Heart left ventricle (tissue), 16 donors: ENCODE results near the gene SAGE1. TPM values are rescaled to one million over a fixed set of nuclear protein-coding genes. Genes with fewer than 3 reads are reported as not detected.
"Not testable (repeated sequence)": the region's sequence is repeated elsewhere in the genome, so short reads cannot be mapped to it uniquely, and the experiment has no call there.

Experiments used
- ATAC-seq, 4 donors: fragments of 200-7000 bp; cut with Tn5 transposase; one replicate each; pipeline ENCODE4 v1.9.1; 2020 to 2022; ENCODE audit warnings: moderate library complexity in 4 of 4, mild to moderate bottlenecking in 3 of 4, moderate number of reproducible peaks in 1 of 4
- DNase-seq, 5 donors: peaks; one replicate each; pipeline ENCODE4 v3.0.0-alpha.2; 2020
- H3K27ac ChIP-seq, 12 donors: fragments of 200-600 bp; sonication (generic) in 4 of 12; one replicate each; pipeline versions ENCODE4 v1.5.0 to v1.8.0; 2016 to 2022; ENCODE audit warnings: mild to moderate bottlenecking in 2 of 12
- H3K27me3 ChIP-seq, 9 donors: fragments of 200-600 bp; sonication (generic) in 2 of 9; one replicate each; pipeline versions ENCODE4 v1.5.1 to v1.8.0; 2016 to 2022; ENCODE audit warnings: mild to moderate bottlenecking in 3 of 9
- H3K36me3 ChIP-seq, 9 donors: fragments of 200-600 bp; sonication (generic) in 2 of 9; one replicate each; pipeline versions ENCODE4 v1.5.0 to v1.8.0; 2018 to 2022; ENCODE audit warnings: mild to moderate bottlenecking in 2 of 9
- H3K4me1 ChIP-seq, 12 donors: fragments of 200-600 bp; sonication (generic) in 4 of 12; one replicate each; pipeline versions ENCODE4 v1.5.0 to v1.8.0; 2016 to 2022; ENCODE audit warnings: mild to moderate bottlenecking in 3 of 12
- H3K4me3 ChIP-seq, 12 donors: fragments of 200-600 bp; sonication (generic) in 4 of 12; one replicate each; pipeline versions ENCODE4 v1.5.0 to v1.8.0; 2017 to 2022; ENCODE audit warnings: mild to moderate bottlenecking in 9 of 12, moderate library complexity in 4 of 12
- H3K9me3 ChIP-seq, 12 donors: fragments of 200-600 bp; sonication (generic) in 4 of 12; one replicate each; pipeline versions ENCODE4 v1.5.0 to v1.8.0; 2016 to 2022; ENCODE audit warnings: mild to moderate bottlenecking in 1 of 12
- POLR2A ChIP-seq, 2 donors: fragments of 450-650 bp; IDR thresholded peaks; one replicate each; pipeline ENCODE4 v1.6.1; 2017; ENCODE audit warnings: antibody characterized with exemption in 2 of 2, mild to moderate bottlenecking in 2 of 2, moderate library complexity in 2 of 2
- WGBS, 4 donors: extraction: QIAGEN DNeasy Blood & Tissue Kit in 2 of 4; methylation state at CpG; one replicate each; pipeline versions ENCODE4 v1.1.5 to v1.1.7; 2013 to 2018; 5-methylcytosine and 5-hydroxymethylcytosine counted together
- intact Hi-C, 10 donors: fragments of 100-400 bp; cut with DNase I; formaldehyde crosslinking; loops; one replicate each; pipeline versions ENCODE4 v1.11.1 to v1.14.2; 2022
- polyA plus RNA-seq, 2 donors: library from polyadenylated mRNA; stranded (reverse); fragments of 200-250 nt; gene quantifications; one replicate each; pipeline ENCODE4 v1.2.3, GENCODE V29; 2013
- total RNA-seq, 9 donors: library from RNA; depleted of rRNA in 2 of 9; stranded (reverse); fragments of >200 nt in 2 of 9; fragmentation: NEBNext Ultra II Directional in 3 of 9; extraction: Animal tissue kit (Norgen Biotek cat#: 25700) in 3 of 9; gene quantifications; one replicate each; pipeline versions ENCODE4 v1.1.0 to v1.2.4, GENCODE V29; 2016 to 2023
- TF ChIP-seq, protein P1 (sequence below), 12 donors: fragments of 200-600 bp; sonication (generic) in 4 of 12; IDR thresholded peaks; one replicate each; pipeline versions ENCODE4 v1.5.0 to v1.8.0; 2018 to 2022; ENCODE audit warnings: antibody characterized with exemption in 12 of 12, mild to moderate bottlenecking in 5 of 12
- donor health status: ischemic (EF 13 %, LVEDD 7.1; RV severe dilation, severe dysfunction).
- donor health status: healthy with polysubstance abuse.
- donor health status: DM: no; HTN: yes; CAD: no.
- donor health status: DM: no; HTN: no; CAD: no.
- donor health status: ischemic (EF 25% LVEDD 6.9; RV normal size, moderate dysfunction).
- donor health status: ischemic (EF 25% LVEDD 5.7; RV mildly dilated, moderate dysfunction).
- donor health status: healthy.
- donor health status: DM: yes; HTN: yes; CAD: no.
- donor health status: ischemic (EF 35%, LVEDD 5.7; RV mildly dilated, moderate dysfunction).
- donor health status: nonischemic (EF 11% LVEDD 7.7; RV severe dilation, severe dysfunction).
- donor health status: DM: yes; HTN: yes; CAD: no.
- donor health status: PGD.
- donor health status: ischemic (EF 29% LVEDD 5.4; RV normal size, mild dysfunction).
- donor health status: nonischemic (EF 23%, LVEDD 6.1; RV moderate dilation, normal function).

The SAGE1 gene
- total and polyA plus RNA-seq, 11 donors, result not detected

GRCh38 chrX:135888976-135889375 lies 4.5 kb upstream of the SAGE1 start:
- H3K36me3 ChIP-seq, ATAC-seq, H3K27me3 ChIP-seq, H3K4me1 ChIP-seq, H3K27ac ChIP-seq, H3K9me3 ChIP-seq, DNase-seq, intact Hi-C loops, H3K4me3 ChIP-seq: not testable (repeated sequence)
- TF ChIP-seq, protein P1, sequence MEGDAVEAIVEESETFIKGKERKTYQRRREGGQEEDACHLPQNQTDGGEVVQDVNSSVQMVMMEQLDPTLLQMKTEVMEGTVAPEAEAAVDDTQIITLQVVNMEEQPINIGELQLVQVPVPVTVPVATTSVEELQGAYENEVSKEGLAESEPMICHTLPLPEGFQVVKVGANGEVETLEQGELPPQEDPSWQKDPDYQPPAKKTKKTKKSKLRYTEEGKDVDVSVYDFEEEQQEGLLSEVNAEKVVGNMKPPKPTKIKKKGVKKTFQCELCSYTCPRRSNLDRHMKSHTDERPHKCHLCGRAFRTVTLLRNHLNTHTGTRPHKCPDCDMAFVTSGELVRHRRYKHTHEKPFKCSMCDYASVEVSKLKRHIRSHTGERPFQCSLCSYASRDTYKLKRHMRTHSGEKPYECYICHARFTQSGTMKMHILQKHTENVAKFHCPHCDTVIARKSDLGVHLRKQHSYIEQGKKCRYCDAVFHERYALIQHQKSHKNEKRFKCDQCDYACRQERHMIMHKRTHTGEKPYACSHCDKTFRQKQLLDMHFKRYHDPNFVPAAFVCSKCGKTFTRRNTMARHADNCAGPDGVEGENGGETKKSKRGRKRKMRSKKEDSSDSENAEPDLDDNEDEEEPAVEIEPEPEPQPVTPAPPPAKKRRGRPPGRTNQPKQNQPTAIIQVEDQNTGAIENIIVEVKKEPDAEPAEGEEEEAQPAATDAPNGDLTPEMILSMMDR (IDR thresholded peaks at IDR 0.05), result peak in 1 of 12 donors; percentile 6
- WGBS, 4 donors, result 63 to 79% (median 73%) methylated on average over 5 to 14 of the region's 15 CpGs

DNA sequence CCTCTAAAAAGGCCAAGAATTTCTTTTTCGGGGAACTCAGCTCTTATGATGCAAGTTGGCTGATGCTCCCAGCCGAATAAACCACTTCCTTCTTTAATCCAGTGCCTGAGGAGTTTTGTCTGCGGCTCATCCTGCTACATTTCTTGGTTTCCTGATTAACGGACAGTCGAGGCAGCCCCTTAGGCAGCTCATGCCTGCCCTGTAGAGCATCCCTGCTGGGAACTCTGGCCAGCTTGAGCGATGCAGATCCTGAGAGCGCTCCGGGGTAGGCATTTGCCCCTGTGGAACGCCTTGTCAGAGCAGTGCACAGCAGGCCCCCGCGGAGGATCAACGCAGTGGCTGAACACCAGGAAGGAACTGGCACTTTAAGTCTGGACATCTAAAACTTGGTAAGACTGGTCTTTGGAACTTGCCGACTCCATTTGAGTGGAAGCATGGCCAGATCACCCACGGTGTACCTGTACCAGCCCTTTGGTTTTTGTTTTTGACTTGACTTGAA lies 3.4 kb upstream of the SAGE1 start:
- Histone ChIP-seq H3K4me1 (no peaks in the 10 kb centered on the region), H3K36me3 (no peaks in the 10 kb centered on the region), H3K27ac (no peak overlapping the region), H3K27me3 (no peaks in the 10 kb centered on the region), H3K9me3 (peaks cover 0 to 4% (median 0%) of the 10 kb centered on the region in 12 donors), H3K4me3 (no peak overlapping the region)
- TF ChIP-seq, protein P1 (IDR thresholded peaks at IDR 0.05), result no peak
- TF ChIP-seq POLR2A (IDR thresholded peaks at IDR 0.05), result no peak
- intact Hi-C loops, result no loop called here
- ATAC-seq, result no peak
- DNase-seq, result no peak
- whole genome bisulfite sequencing, 4 donors, result 85 to 90% (median 86%) methylated on average over 12 to 14 of the region's 14 CpGs

DNA sequence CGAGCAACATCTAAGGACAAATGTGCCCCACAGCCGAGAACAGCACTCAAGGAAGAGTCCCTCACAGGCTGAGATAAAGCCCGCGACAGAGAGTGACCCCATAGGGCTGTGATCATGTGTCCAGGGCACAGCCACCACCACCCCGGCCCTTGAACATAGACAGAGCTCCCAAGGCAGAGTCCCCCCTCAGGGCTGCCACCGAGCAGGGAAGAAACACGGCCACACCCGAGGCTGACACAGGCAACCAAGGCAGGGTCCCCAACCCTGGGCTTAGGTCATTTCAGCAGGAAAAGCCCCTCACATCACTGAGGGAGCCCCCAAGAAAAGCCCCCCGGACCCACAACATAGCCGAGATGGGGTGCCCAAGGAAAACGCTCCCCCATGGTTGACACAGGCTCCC lies 735 bp upstream of the SAGE1 start:
- DNase-seq (no peak), ATAC-seq (no peak)
- Histone ChIP-seq H3K36me3 (no peaks in the 10 kb centered on the region), H3K27me3 (peaks cover 0 to 5% (median 0%) of the 10 kb centered on the region in 9 donors), H3K9me3 (peaks cover 0 to 4% (median 0%) of the 10 kb centered on the region in 12 donors), H3K4me3 (no peak overlapping the region), H3K27ac (no peak overlapping the region), H3K4me1 (no peaks in the 10 kb centered on the region)
- 80 to 89% (median 87%) methylated on average over 8 to 11 of the region's 11 CpGs for WGBS, 4 donors
- intact Hi-C loops, result no loop called here
- no peak for TF ChIP-seq POLR2A (IDR thresholded peaks at IDR 0.05)
- TF ChIP-seq, protein P1 (IDR thresholded peaks at IDR 0.05), result no peak

DNA sequence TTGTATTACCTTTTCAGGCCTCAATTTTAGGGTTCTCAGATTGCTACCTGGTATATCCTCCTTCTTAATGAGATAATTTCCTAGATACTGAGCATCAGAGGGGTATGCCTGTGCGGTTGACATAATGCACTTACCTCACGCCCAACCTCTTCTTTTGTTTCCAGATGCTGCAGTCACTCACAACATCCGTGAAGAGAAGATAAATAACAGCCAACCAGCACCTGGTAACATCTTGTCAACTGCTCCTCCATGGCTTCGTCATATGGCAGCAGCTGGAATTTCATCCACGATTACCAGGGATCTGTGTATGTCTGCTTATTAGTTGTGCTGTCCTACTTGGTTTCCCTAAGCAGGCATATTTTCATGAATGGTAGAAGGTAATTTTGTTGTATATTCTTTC lies 16.7 kb downstream of the SAGE1 start:
- intact Hi-C loops, result no loop called here
- Histone ChIP-seq H3K36me3 (no peaks in the 10 kb centered on the region), H3K27ac (no peak overlapping the region), H3K4me1 (no peaks in the 10 kb centered on the region), H3K9me3 (no peaks in the 10 kb centered on the region), H3K4me3 (no peak overlapping the region), H3K27me3 (peaks cover 0 to 29% (median 0%) of the 10 kb centered on the region in 9 donors)
- WGBS, 4 donors, result 69 to 85% (median 74%) methylated on average over 5 of the region's 5 CpGs
- ATAC-seq (no peak), DNase-seq (no peak)
- no peak for TF ChIP-seq POLR2A (IDR thresholded peaks at IDR 0.05)
- TF ChIP-seq, protein P1 (IDR thresholded peaks at IDR 0.05), result no peak
